PFSK-1 (cell line): ENCODE data around the gene PIP4K2A.

ENCODE experiments used
- FOXP2 ChIP-seq: optimal IDR thresholded peaks from 2 replicates; pipeline ENCODE3; 2011; ENCODE audit warnings: borderline replicate concordance, control low read depth, inconsistent platforms; ENCODE audit not compliant: insufficient read depth; ENCODE audit errors: extremely low read length, extremely low read depth
- POLR2AphosphoS5 ChIP-seq: IDR thresholded peaks from 2 replicates; pipeline ENCODE4 v1.6.1; 2012; ENCODE audit warnings: low read depth, mild to moderate bottlenecking, control low read depth, low read length, moderate library complexity
- SIN3A ChIP-seq: IDR thresholded peaks from 2 replicates; pipeline ENCODE4 v1.6.1; 2012; ENCODE audit warnings: mild to moderate bottlenecking, low read length, moderate library complexity, borderline replicate concordance; ENCODE audit not compliant: insufficient read depth
- TAF1 ChIP-seq: IDR thresholded peaks from 2 replicates; pipeline ENCODE4 v1.6.1; 2012; ENCODE audit warnings: low read length, control low read depth, borderline replicate concordance; ENCODE audit not compliant: insufficient read depth
- TF ChIP-seq, protein P1 (sequence below), 2 experiments: IDR thresholded peaks; 2 replicates each; pipeline versions ENCODE4 v1.6.1 to v1.8.0; 2011 to 2012; ENCODE audit warnings: low read depth in 2 of 2, low read length in 2 of 2, control low read depth in 1 of 2, inconsistent platforms in 1 of 2, mild to moderate bottlenecking in 1 of 2, moderate library complexity in 1 of 2; ENCODE audit not compliant: insufficient read depth in 1 of 2

The PIP4K2A gene

DNA sequence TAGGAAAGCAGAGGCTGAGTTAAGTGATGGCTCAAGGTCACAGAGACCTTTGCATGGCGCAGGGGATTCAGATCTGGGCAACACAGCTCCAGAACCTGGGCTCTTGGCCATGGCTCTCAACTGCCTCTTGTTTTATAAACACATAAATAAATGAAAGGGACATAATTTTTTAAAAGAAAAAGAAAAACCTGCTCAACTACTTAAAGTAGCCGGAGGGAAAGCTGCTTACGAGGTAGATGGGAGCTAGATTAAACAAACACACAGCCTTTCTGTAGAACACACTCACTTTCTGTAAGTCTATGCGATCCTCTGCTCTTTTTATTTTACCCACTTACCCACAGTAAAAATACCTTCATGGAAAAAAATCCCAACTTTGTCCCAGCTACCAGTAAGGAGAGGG, 81.3 kb downstream of the PIP4K2A start:
- TF ChIP-seq SIN3A (no peak), POLR2AphosphoS5 (no peak), TAF1 (no peak), FOXP2 (no peak)
- TF ChIP-seq, protein P1, sequence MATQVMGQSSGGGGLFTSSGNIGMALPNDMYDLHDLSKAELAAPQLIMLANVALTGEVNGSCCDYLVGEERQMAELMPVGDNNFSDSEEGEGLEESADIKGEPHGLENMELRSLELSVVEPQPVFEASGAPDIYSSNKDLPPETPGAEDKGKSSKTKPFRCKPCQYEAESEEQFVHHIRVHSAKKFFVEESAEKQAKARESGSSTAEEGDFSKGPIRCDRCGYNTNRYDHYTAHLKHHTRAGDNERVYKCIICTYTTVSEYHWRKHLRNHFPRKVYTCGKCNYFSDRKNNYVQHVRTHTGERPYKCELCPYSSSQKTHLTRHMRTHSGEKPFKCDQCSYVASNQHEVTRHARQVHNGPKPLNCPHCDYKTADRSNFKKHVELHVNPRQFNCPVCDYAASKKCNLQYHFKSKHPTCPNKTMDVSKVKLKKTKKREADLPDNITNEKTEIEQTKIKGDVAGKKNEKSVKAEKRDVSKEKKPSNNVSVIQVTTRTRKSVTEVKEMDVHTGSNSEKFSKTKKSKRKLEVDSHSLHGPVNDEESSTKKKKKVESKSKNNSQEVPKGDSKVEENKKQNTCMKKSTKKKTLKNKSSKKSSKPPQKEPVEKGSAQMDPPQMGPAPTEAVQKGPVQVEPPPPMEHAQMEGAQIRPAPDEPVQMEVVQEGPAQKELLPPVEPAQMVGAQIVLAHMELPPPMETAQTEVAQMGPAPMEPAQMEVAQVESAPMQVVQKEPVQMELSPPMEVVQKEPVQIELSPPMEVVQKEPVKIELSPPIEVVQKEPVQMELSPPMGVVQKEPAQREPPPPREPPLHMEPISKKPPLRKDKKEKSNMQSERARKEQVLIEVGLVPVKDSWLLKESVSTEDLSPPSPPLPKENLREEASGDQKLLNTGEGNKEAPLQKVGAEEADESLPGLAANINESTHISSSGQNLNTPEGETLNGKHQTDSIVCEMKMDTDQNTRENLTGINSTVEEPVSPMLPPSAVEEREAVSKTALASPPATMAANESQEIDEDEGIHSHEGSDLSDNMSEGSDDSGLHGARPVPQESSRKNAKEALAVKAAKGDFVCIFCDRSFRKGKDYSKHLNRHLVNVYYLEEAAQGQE (IDR thresholded peaks at IDR 0.05; ENCODE audit: insufficient read depth in 1 of 2, low read depth in 2 of 2, low read length in 2 of 2), result no peak

DNA sequence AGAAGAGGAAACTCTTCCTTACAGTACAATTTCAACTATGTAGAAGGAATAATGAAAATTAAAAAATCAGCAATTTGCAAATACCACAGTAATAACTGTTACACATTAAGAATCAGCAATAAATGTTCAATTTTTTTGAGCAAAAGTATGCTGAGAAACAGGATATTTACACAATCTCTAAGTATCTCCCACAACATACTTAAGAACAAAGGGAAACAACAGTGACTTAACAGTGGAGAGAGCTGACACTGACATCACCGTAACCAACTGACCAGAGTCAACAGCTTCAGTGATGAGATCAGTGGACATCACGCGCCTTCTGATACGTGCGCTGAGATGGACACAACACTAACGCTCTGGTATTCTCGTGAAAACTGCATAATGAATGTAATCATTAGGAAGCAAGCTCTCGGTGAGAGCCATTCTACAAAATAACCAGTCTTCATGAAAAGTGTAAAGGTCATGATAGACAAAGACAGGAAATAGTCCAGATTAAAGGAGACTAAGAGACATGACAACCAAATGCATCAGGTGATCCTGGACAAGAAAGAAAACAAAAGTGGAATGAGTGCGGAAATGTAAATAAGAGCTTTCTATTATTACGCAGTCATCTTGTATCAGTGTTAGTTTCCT, 82.6 kb downstream of the PIP4K2A start:
- TF ChIP-seq SIN3A (no peak), FOXP2 (peak; percentile 88)

DNA sequence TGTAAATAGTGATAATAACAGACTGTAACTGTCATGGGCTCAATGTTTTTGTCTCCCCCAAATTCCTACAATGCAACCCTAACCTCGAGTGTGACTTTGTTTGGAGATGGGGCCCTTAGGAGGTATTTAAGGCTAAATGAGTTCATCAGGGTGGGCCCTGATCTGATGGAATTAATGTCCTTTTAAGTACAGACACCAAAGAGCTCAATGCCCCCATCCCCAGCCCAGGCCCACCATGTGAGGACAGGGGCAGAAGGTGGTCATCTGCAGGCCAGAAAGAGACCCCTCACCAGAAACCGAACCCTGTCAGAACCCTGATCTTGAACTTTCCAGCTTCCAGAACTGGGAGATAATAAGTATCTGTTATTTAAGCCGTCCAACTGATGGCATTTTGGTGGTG, 83.2 kb downstream of the PIP4K2A start:
- no peak for TF ChIP-seq POLR2AphosphoS5
- no peak for TF ChIP-seq SIN3A
- TF ChIP-seq TAF1, result no peak

DNA sequence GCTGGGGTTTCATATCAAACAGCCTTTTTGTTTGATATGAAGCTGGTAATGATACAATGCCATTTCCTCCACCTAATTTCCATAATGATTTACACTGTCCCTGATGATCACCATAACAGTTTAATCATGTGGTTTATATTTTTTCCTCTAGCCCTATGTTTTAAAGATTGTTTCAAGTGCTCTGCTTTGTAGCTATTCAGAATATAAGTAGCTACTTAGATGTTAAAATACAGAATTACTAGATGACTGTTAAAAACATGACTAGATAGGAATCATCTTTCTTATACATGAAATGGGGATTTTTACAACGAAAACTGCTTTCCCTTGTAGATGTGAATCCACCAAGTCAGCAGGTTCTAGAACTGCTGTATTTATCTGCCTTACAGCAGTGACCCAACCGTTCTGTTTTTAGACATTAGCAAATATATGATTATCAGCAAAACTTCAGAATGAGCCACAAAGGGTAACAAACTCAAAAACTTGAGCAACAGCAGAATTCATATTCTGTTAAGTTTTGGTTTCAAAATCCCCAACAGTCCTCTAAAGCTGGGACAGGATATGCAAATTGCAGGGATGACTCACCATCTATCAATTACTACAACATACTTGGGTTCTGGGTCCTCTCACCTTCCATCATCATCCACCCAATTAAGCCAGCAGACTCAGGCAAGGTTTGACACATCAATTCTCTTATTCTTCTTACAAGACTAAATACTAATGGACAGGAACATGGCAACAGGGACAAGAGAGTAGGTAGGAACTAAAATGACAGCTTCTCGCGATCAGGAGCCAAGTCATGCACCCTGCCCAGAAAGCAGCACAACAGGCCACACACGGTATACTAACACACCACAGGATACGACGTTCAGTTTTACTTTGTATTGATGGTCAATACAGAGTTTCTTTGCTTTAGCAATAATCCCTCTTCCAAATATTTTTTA, 83.9 kb downstream of the PIP4K2A start:
- TF ChIP-seq TAF1 (no peak), SIN3A (no peak), POLR2AphosphoS5 (no peak), FOXP2 (no peak)
- TF ChIP-seq, protein P1 (IDR thresholded peaks at IDR 0.05; ENCODE audit: insufficient read depth in 1 of 2, low read depth in 2 of 2, low read length in 2 of 2), result no peak

DNA sequence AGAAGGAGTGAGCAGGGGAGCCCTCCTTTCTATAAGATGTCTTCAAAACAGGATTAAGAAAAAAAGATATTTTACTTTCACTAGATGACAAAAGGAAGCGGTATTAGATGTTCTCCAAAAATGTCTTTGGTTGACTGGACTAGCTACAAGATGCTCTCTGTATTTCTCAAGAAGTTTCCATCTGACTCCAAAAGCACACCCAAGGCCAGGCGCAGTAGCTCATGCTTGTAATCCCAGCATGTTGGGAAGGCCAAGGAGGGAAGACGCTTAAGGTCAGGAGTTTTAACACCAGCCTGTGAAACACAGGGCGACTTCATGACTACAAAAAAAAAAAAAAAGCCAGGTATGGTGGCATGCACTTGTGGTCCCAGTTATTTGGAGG, 84.5 kb downstream of the PIP4K2A start:
- no peak for TF ChIP-seq FOXP2
- TF ChIP-seq TAF1, result no peak
- no peak for TF ChIP-seq POLR2AphosphoS5
- TF ChIP-seq, protein P1 (IDR thresholded peaks at IDR 0.05; ENCODE audit: insufficient read depth in 1 of 2, low read depth in 2 of 2, low read length in 2 of 2), result no peak
- no peak for TF ChIP-seq SIN3A

DNA sequence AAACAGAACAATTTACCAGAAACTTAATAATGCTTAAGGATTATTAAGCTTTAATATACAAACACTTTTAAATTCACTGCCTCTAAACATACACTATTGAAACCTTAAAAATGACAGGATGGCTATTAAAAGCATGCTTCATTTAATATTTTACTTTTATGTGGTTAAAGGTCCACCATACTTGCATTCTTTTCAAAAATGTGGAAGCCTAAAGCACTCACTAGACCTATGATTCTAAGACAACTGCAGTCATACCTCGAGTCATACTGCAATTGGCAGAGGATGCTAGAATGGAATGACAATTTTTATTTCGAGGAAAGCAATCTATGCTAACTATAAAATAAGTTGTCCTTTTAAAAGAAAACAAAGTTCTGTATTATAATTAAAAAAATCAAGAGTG, 85.3 kb downstream of the PIP4K2A start:
- TF ChIP-seq POLR2AphosphoS5, result no peak
- no peak for TF ChIP-seq TAF1
- TF ChIP-seq, protein P1 (IDR thresholded peaks at IDR 0.05; ENCODE audit: insufficient read depth in 1 of 2, low read depth in 2 of 2, low read length in 2 of 2), result no peak
- TF ChIP-seq SIN3A, result no peak
- TF ChIP-seq FOXP2, result no peak
